DOHH2 (cell line): Measurements from ENCODE around the gene CTDP1.
"Not testable (repeated sequence)": the region's sequence is repeated elsewhere in the genome, so short reads cannot be mapped to it uniquely, and the experiment has no call there.

Experiments used
- H3F3A ChIP-seq: fragments of 200-600 bp; sonication (generic), shearing (Covaris generic); 2 replicates; pipeline ENCODE4 v1.6.0; 2016; ENCODE audit warnings: antibody characterized with exemption, mild to moderate bottlenecking; ENCODE audit not compliant: control insufficient read depth, insufficient read depth
- H3K27ac ChIP-seq: fragments of 200-600 bp; sonication (generic); 2 replicates; pipeline ENCODE4 v1.5.1; 2014; ENCODE audit warnings: low read depth, mild to moderate bottlenecking, low read length, moderate library complexity
- H3K27me3 ChIP-seq: fragments of 200-600 bp; sonication (generic); 2 replicates; pipeline ENCODE4 v1.6.1; 2014; ENCODE audit warnings: mild to moderate bottlenecking, low read length, mixed read lengths; ENCODE audit not compliant: control insufficient read depth
- H3K36me3 ChIP-seq: fragments of 200-600 bp; sonication (generic); 2 replicates; pipeline ENCODE4 v1.6.1; 2014; ENCODE audit warnings: mild to moderate bottlenecking, low read length, moderate library complexity, mixed read lengths; ENCODE audit not compliant: control insufficient read depth
- H3K4me1 ChIP-seq: fragments of 200-600 bp; sonication (generic); 2 replicates; pipeline ENCODE4 v1.6.1; 2014; ENCODE audit warnings: mild to moderate bottlenecking, low read length, mixed read lengths; ENCODE audit not compliant: control insufficient read depth
- H3K4me2 ChIP-seq: fragments of 200-600 bp; sonication (generic); 2 replicates; pipeline ENCODE4 v1.6.0; 2014; ENCODE audit warnings: mild to moderate bottlenecking, low read length, moderate library complexity
- H3K4me3 ChIP-seq: fragments of 200-600 bp; sonication (generic); 2 replicates; pipeline ENCODE4 v1.5.1; 2014; ENCODE audit warnings: mild to moderate bottlenecking, low read length, mixed read lengths
- H3K79me2 ChIP-seq: fragments of 200-600 bp; sonication (generic); 2 replicates; pipeline ENCODE4 v1.6.1; 2014; ENCODE audit warnings: mild to moderate bottlenecking, low read length, mixed read lengths; ENCODE audit not compliant: control insufficient read depth
- H3K9me2 ChIP-seq: fragments of 200-600 bp; sonication (generic); replicated peaks from 2 replicates; pipeline ENCODE4 v1.6.1; 2014; ENCODE audit warnings: mild to moderate bottlenecking, low read length, mixed read lengths; ENCODE audit not compliant: control insufficient read depth
- H3K9me3 ChIP-seq: fragments of 200-600 bp; sonication (generic); 2 replicates; pipeline ENCODE4 v1.6.1; 2014; ENCODE audit warnings: antibody characterized with exemption, low read length, mixed read lengths; ENCODE audit not compliant: control insufficient read depth, insufficient read depth
- H4K20me1 ChIP-seq: fragments of 200-600 bp; sonication (generic); 2 replicates; pipeline ENCODE4 v1.6.0; 2014; ENCODE audit warnings: low read depth, mild to moderate bottlenecking, antibody characterized with exemption, low read length, moderate library complexity; ENCODE audit not compliant: control insufficient read depth, insufficient read depth
- CTCF ChIP-seq: fragments of 200-600 bp; sonication (generic); IDR thresholded peaks from one replicate; pipeline ENCODE4 v1.5.1; 2014; ENCODE audit warnings: antibody characterized with exemption, mild to moderate bottlenecking, low read depth, low read length; ENCODE audit not compliant: poor library complexity, severe bottlenecking
- EZH2phosphoT487 ChIP-seq: fragments of 200-600 bp; sonication (generic); IDR thresholded peaks from 2 replicates; pipeline ENCODE4 v1.6.1; 2017; ENCODE audit warnings: borderline replicate concordance, mild to moderate bottlenecking, antibody characterized with exemption, low read length, moderate library complexity, mixed read lengths

The CTDP1 gene

GRCh38 chr18:79693561-79694205 is 14.1 kb downstream of the CTDP1 start:
- peaks cover 59% of the 10 kb centered on the region for H3K79me2 ChIP-seq
- peaks cover 3% of the 10 kb centered on the region; the same call in 1 of the 2 replicates for H4K20me1 ChIP-seq
- H3K27ac ChIP-seq: no peak overlapping the region
- H3K4me1 ChIP-seq: no peaks in the 10 kb centered on the region
- no peak for TF ChIP-seq CTCF
- TF ChIP-seq EZH2phosphoT487: no peak
- H3K4me2 ChIP-seq: no peak overlapping the region
- H3K4me3 ChIP-seq: no peak overlapping the region
- no peaks in the 10 kb centered on the region for H3K27me3 ChIP-seq
- H3K36me3 ChIP-seq: peaks cover 21% of the 10 kb centered on the region
- H3K9me2 ChIP-seq: no peaks in the 10 kb centered on the region
- H3F3A ChIP-seq: no peaks in the 10 kb centered on the region
- H3K9me3 ChIP-seq: no peaks in the 10 kb centered on the region

GRCh38 chr18:79694206-79694894 is 14.7 kb downstream of the CTDP1 start:
- H3F3A ChIP-seq, H3K27ac ChIP-seq, H3K9me2 ChIP-seq, H3K4me3 ChIP-seq, H3K9me3 ChIP-seq, H3K4me2 ChIP-seq, H3K27me3 ChIP-seq, H4K20me1 ChIP-seq, H3K4me1 ChIP-seq: not testable (repeated sequence)
- peaks cover 25% of the 10 kb centered on the region for H3K36me3 ChIP-seq
- H3K79me2 ChIP-seq: peaks cover 52% of the 10 kb centered on the region

- H4K20me1 ChIP-seq: peaks cover 3% of the 10 kb centered on the region; the same call in 1 of the 2 replicates
- no peaks in the 10 kb centered on the region for H3K27me3 ChIP-seq
- peaks cover 31% of the 10 kb centered on the region for H3K36me3 ChIP-seq
- H3K27ac ChIP-seq: no peak overlapping the region
- H3K79me2 ChIP-seq: peaks cover 49% of the 10 kb centered on the region
- H3K4me2 ChIP-seq: no peak overlapping the region
- no peaks in the 10 kb centered on the region for H3K9me2 ChIP-seq
- no peaks in the 10 kb centered on the region for H3F3A ChIP-seq
- H3K9me3 ChIP-seq: no peaks in the 10 kb centered on the region
- no peak overlapping the region for H3K4me3 ChIP-seq
- no peak for TF ChIP-seq EZH2phosphoT487
- TF ChIP-seq CTCF: no peak
- no peaks in the 10 kb centered on the region for H3K4me1 ChIP-seq
Measured at GRCh38 chr18:79694895-79695213, 15.3 kb downstream of the CTDP1 start.

- no peaks in the 10 kb centered on the region for H3K9me2 ChIP-seq
- peaks cover 35% of the 10 kb centered on the region for H3K36me3 ChIP-seq
- no peaks in the 10 kb centered on the region for H3K27me3 ChIP-seq
- no peak overlapping the region for H3K27ac ChIP-seq
- no peaks in the 10 kb centered on the region for H3K9me3 ChIP-seq
- peaks cover 3% of the 10 kb centered on the region; the same call in 1 of the 2 replicates for H4K20me1 ChIP-seq
- peaks cover 48% of the 10 kb centered on the region for H3K79me2 ChIP-seq
- no peaks in the 10 kb centered on the region for H3F3A ChIP-seq
- no peak overlapping the region for H3K4me2 ChIP-seq
- no peak overlapping the region for H3K4me3 ChIP-seq
- H3K4me1 ChIP-seq: no peaks in the 10 kb centered on the region
- no peak for TF ChIP-seq CTCF
- no peak for TF ChIP-seq EZH2phosphoT487
Measured at GRCh38 chr18:79695269-79695668, 15.7 kb downstream of the CTDP1 start.
